Fibroblast of the aortic adventitia (primary cell): ENCODE data around the gene HDDC3. TPM values are rescaled to one million over a fixed set of nuclear protein-coding genes. Genes with fewer than 3 reads are reported as not detected.
"Not testable (repeated sequence)": the region's sequence is repeated elsewhere in the genome, so short reads cannot be mapped to it uniquely, and the experiment has no call there.

ENCODE experiments used
- DNase-seq: peaks from one replicate; pipeline ENCODE4 v3.0.0-alpha.2; 2010; ENCODE audit warnings: low read depth
- H3K4me3 ChIP-seq: 2 replicates; pipeline ENCODE4 v1.5.1; 2011; ENCODE audit warnings: low read depth, mild to moderate bottlenecking, control low read depth, low read length, moderate library complexity
- CTCF ChIP-seq: IDR thresholded peaks from 2 replicates; pipeline ENCODE4 v1.5.1; 2011; ENCODE audit warnings: mild to moderate bottlenecking, low read length, control low read depth, inconsistent platforms; ENCODE audit not compliant: insufficient read depth
- total RNA-seq: library from RNA; depleted of rRNA; stranded (reverse); fragments of >200 nt; gene quantifications from 2 replicates; pipeline ENCODE4 v1.2.3, GENCODE V29; 2012; ENCODE audit warnings: low replicate concordance

Gene HDDC3
- total RNA-seq, 1 donor = 12.9 TPM

GRCh38 chr15:90909976-90910375 lies 22.4 kb downstream of the HDDC3 start:
- H3K4me3 ChIP-seq = no peak overlapping the region
- no peak for DNase-seq
- TF ChIP-seq CTCF = no peak

- not testable (repeated sequence) for DNase-seq, H3K4me3 ChIP-seq
Observed at GRCh38 chr15:90909449-90909848, 22.9 kb downstream of the HDDC3 start.

GRCh38 chr15:90907838-90908507 lies 24.4 kb downstream of the HDDC3 start:
- no peak for TF ChIP-seq CTCF
- no peak for DNase-seq
- H3K4me3 ChIP-seq = no peak overlapping the region

GRCh38 chr15:90907051-90907660 lies 25.2 kb downstream of the HDDC3 start:
- no peak for TF ChIP-seq CTCF
- DNase-seq = no peak
- no peak overlapping the region for H3K4me3 ChIP-seq

GRCh38 chr15:90906181-90906849 lies 26.0 kb downstream of the HDDC3 start:
- DNase-seq = no peak
- TF ChIP-seq CTCF = no peak
- no peak overlapping the region for H3K4me3 ChIP-seq

- no peak for TF ChIP-seq CTCF
Observed at GRCh38 chr15:90905306-90906180, 26.8 kb downstream of the HDDC3 start.

More at GRCh38 chr15:90905306-90906180, 26.8 kb downstream of the HDDC3 start:
- H3K4me3 ChIP-seq = no peak overlapping the region
- DNase-seq = no peak
